ENCODE data around the gene ARL6IP5.

DNA sequence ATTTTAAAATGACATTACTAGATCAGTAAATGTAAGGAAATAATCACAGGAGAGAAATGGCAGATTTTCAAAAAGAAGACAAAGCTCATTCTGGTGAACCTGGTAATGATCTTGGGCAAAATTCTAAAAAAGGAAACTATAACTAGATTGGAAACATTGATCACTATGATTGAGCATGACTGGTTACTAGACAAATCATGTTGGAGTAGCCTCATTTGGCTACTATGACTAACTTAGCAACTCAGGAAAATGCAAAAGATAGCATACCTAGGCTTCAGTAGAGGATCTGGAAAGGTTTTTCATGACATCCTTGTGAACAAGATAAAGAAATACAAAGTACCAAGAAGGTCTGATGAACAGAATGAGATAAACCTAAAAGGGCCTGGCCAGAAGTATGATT is 25.0 kb upstream of the ARL6IP5 start:
- TF ChIP-seq CTCF (IDR thresholded peaks at IDR 0.05) (no peak), POLR2A (IDR thresholded peaks at IDR 0.05) (no peak), EP300 (IDR thresholded peaks at IDR 0.05) (no peak)

All from tibial nerve (tissue), 4 donors.